ENCODE results near the gene PPIL1. TPM values are rescaled to one million over a fixed set of nuclear protein-coding genes. Genes with fewer than 3 reads are reported as not detected.
A peak's percentile ranks its signal among the peaks of the same experiment; 100 is the strongest.

The PPIL1 gene
- total RNA-seq, 4 donors from 2014 or later: 22.8 to 36.0 (median 27.5) TPM

GRCh38 chr6:36912030-36912454 lies 37.4 kb upstream of the PPIL1 start:
- no peak for DNase-seq
- Histone ChIP-seq H3K4me3 (no peak overlapping the region), H3K9me3 (no peaks in the 10 kb centered on the region), H3K27me3 (no peaks in the 10 kb centered on the region), H3K36me3 (no peaks in the 10 kb centered on the region), H3K27ac (peak overlapping the region in 1 of 2 donors; percentile 2), H3K4me1 (no peaks in the 10 kb centered on the region)
- intact Hi-C loops (cut with DNase I; ENCODE audit: low total_unique reads): no loop called here
- no peak for TF ChIP-seq POLR2A (IDR thresholded peaks at IDR 0.05)
- TF ChIP-seq CTCF (IDR thresholded peaks at IDR 0.05): no peak

GRCh38 chr6:36908747-36909146 lies 34.1 kb upstream of the PPIL1 start:
- intact Hi-C loops (cut with DNase I; ENCODE audit: low total_unique reads): no loop called here

GRCh38 chr6:36907781-36908180 lies 33.2 kb upstream of the PPIL1 start:
- intact Hi-C loops (cut with DNase I; ENCODE audit: low total_unique reads): no loop called here
- Histone ChIP-seq H3K27me3 (no peaks in the 10 kb centered on the region), H3K9me3 (no peaks in the 10 kb centered on the region), H3K4me1 (no peaks in the 10 kb centered on the region), H3K36me3 (no peaks in the 10 kb centered on the region), H3K27ac (peak overlapping the region; percentile 33 to 36), H3K4me3 (no peak overlapping the region)
- DNase-seq: peak in 1 of 2 donors; percentile 60
- TF ChIP-seq POLR2A (IDR thresholded peaks at IDR 0.05): no peak
- no peak for TF ChIP-seq CTCF (IDR thresholded peaks at IDR 0.05)

More at GRCh38 chr6:36908747-36909146, 34.1 kb upstream of the PPIL1 start:
- no peaks in the 10 kb centered on the region for H3K4me1 ChIP-seq
- H3K36me3 ChIP-seq: no peaks in the 10 kb centered on the region
- TF ChIP-seq POLR2A (IDR thresholded peaks at IDR 0.05) (no peak), CTCF (IDR thresholded peaks at IDR 0.05) (no peak)
- H3K27ac ChIP-seq: no peak overlapping the region
- H3K9me3 ChIP-seq: no peaks in the 10 kb centered on the region
- DNase-seq: no peak
- no peaks in the 10 kb centered on the region for H3K27me3 ChIP-seq
- H3K4me3 ChIP-seq: no peak overlapping the region

- Histone ChIP-seq H3K27ac (peak overlapping the region in 1 of 2 donors; percentile 36), H3K4me3 (no peak overlapping the region)
- no peak for DNase-seq
Measured at GRCh38 chr6:36906539-36907325, 32.1 kb upstream of the PPIL1 start.

More at GRCh38 chr6:36906539-36907325, 32.1 kb upstream of the PPIL1 start:
- Histone ChIP-seq H3K4me1 (no peaks in the 10 kb centered on the region), H3K27me3 (no peaks in the 10 kb centered on the region), H3K9me3 (no peaks in the 10 kb centered on the region), H3K36me3 (no peaks in the 10 kb centered on the region)
- intact Hi-C loops (cut with DNase I; ENCODE audit: low total_unique reads): no loop called here
- TF ChIP-seq CTCF (IDR thresholded peaks at IDR 0.05) (no peak), POLR2A (IDR thresholded peaks at IDR 0.05) (no peak)
